Heart left ventricle (tissue), 13 donors: ENCODE measurements around the gene KRTAP4-6.

Experiments
- POLR2A ChIP-seq, 2 donors: fragments of 450-650 bp; IDR thresholded peaks; one replicate each; pipeline ENCODE4 v1.6.1; 2017; ENCODE audit warnings: antibody characterized with exemption in 2 of 2, mild to moderate bottlenecking in 2 of 2, moderate library complexity in 2 of 2
- TF ChIP-seq, protein P1 (sequence below), 12 donors: fragments of 200-600 bp; sonication (generic) in 4 of 12; IDR thresholded peaks; one replicate each; pipeline versions ENCODE4 v1.5.0 to v1.8.0; 2018 to 2022; ENCODE audit warnings: antibody characterized with exemption in 12 of 12, mild to moderate bottlenecking in 5 of 12
- donor health status: ischemic (EF 13 %, LVEDD 7.1; RV severe dilation, severe dysfunction).
- donor health status: DM: no; HTN: yes; CAD: no.
- donor health status: DM: no; HTN: no; CAD: no.
- donor health status: ischemic (EF 25% LVEDD 6.9; RV normal size, moderate dysfunction).
- donor health status: ischemic (EF 25% LVEDD 5.7; RV mildly dilated, moderate dysfunction).
- donor health status: ischemic (EF 35%, LVEDD 5.7; RV mildly dilated, moderate dysfunction).
- donor health status: nonischemic (EF 11% LVEDD 7.7; RV severe dilation, severe dysfunction).
- donor health status: DM: yes; HTN: yes; CAD: no.
- donor health status: PGD.
- donor health status: ischemic (EF 29% LVEDD 5.4; RV normal size, mild dysfunction).
- donor health status: nonischemic (EF 23%, LVEDD 6.1; RV moderate dilation, normal function).

DNA sequence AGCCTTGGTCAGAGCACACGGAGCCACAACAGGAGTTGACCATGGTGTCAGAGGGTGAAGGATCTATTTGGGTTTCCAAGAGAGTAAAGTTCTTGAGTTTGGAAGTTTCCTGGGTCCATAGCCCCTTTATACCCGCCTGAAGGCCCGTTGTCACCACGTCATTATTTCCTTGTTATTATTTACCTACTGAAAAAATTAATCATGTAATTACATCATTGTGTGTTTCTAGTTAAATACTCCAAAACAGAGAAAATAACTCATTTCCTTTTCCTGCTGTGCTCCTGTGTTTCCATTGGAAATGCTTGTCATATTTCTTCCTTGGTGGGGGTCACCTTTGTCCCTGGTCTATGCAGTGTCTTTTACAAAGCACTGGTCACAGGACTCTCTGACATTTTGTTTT is 42.3 kb downstream of the KRTAP4-6 start, which contains the start of gene KRTAP4-8:
- TF ChIP-seq, protein P1, sequence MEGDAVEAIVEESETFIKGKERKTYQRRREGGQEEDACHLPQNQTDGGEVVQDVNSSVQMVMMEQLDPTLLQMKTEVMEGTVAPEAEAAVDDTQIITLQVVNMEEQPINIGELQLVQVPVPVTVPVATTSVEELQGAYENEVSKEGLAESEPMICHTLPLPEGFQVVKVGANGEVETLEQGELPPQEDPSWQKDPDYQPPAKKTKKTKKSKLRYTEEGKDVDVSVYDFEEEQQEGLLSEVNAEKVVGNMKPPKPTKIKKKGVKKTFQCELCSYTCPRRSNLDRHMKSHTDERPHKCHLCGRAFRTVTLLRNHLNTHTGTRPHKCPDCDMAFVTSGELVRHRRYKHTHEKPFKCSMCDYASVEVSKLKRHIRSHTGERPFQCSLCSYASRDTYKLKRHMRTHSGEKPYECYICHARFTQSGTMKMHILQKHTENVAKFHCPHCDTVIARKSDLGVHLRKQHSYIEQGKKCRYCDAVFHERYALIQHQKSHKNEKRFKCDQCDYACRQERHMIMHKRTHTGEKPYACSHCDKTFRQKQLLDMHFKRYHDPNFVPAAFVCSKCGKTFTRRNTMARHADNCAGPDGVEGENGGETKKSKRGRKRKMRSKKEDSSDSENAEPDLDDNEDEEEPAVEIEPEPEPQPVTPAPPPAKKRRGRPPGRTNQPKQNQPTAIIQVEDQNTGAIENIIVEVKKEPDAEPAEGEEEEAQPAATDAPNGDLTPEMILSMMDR (IDR thresholded peaks at IDR 0.05): no peak
- no peak for TF ChIP-seq POLR2A (IDR thresholded peaks at IDR 0.05)
